Measurements from ENCODE around the gene PCMT1.

DNA sequence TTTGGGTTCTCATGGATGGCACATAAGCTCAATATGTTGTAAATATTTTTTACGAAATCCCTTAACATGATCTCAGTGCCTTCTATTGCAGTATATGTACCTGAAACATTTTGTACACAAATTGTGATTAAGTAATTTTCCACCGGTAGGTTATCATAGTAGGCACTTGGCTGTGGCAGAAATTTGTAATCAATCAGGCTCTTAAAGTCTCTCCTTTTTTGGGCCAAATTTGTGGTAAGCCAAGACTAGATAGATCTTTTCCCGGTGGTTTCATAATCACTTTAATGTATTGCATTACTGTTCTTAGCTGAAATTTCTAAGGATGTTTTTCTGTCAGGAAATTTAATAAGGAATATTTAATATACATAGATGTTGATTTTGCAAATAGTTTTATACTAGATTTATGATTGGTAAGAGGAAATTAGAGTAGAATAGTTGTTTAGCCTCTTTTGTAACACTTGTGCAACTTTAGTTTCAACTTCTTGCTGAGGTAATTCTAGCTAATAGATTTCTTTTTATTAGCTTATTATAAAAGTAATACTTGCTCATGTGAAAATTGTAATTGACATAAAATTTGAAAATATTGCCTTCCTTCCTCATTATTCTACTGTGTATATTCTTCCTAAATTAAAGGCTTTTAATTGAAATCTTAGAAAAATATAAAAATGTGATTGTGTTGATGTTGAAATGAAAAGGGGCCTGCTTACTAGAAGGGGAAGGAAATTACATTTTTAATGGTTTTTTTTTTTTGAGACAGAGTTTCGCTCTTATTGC lies 3.2 kb downstream of the PCMT1 start:
- no peak for TF ChIP-seq POLR2A (IDR thresholded peaks at IDR 0.05; ENCODE audit: low read depth, low read length)
- no peak for TF ChIP-seq POLR2AphosphoS5 (IDR thresholded peaks at IDR 0.05; ENCODE audit: low read depth, low read length)

Data from GM12892 (cell line).